ENCODE data around the gene SEC22B.
"Not testable (repeated sequence)": the region's sequence is repeated elsewhere in the genome, so short reads cannot be mapped to it uniquely, and the experiment has no call there.

DNA sequence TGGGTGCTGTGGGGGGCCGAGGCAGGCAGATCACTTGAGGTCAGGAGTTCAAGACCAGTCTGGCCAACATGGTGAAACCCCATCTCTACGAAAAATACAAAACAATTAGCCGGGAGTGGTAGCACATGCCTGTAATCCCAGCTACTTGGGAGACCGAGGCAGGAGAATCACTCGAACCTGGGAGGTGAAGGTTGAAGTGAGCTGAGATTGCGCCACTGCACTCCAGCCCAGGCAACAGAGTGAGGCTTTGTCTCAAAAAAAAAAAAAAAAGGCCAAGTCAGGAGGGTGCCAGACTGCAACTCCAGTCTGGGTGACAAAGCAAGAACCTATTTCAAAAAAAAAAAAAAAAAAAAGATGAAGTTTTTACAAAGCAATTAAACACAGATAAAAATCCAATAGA lies 50.1 kb downstream of the SEC22B start:
- TF ChIP-seq, protein P1, sequence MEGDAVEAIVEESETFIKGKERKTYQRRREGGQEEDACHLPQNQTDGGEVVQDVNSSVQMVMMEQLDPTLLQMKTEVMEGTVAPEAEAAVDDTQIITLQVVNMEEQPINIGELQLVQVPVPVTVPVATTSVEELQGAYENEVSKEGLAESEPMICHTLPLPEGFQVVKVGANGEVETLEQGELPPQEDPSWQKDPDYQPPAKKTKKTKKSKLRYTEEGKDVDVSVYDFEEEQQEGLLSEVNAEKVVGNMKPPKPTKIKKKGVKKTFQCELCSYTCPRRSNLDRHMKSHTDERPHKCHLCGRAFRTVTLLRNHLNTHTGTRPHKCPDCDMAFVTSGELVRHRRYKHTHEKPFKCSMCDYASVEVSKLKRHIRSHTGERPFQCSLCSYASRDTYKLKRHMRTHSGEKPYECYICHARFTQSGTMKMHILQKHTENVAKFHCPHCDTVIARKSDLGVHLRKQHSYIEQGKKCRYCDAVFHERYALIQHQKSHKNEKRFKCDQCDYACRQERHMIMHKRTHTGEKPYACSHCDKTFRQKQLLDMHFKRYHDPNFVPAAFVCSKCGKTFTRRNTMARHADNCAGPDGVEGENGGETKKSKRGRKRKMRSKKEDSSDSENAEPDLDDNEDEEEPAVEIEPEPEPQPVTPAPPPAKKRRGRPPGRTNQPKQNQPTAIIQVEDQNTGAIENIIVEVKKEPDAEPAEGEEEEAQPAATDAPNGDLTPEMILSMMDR (IDR thresholded peaks at IDR 0.05): not testable (repeated sequence)
- TF ChIP-seq POLR2AphosphoS5 (IDR thresholded peaks at IDR 0.05): not testable (repeated sequence)
